Stimulated activated CD4-positive, alpha-beta T cell treated with anti-CD3 and anti-CD28 coated beads, Interleukin-12 subunit alpha, Interleukin-12 subunit beta, amount 100 ng/mL, for 48 hours (primary cell): ENCODE data around the gene STK11IP.
"Not testable (repeated sequence)": the region's sequence is repeated elsewhere in the genome, so short reads cannot be mapped to it uniquely, and the experiment has no call there.

Experiments used
- DNase-seq, 3 donors: peaks; one replicate each; pipeline ENCODE4 v3.0.0-alpha.2; 2020; ENCODE audit warnings: low read depth in 2 of 3, low spot score in 1 of 3

STK11IP gene

GRCh38 chr2:219645631-219646527 is 48.2 kb downstream of the STK11IP start:
- DNase-seq, result no peak

- no peak for DNase-seq
These were observed 50.5 kb downstream of the STK11IP start for GRCh38 chr2:219648176-219648575.

GRCh38 chr2:219648963-219649362 is 51.3 kb downstream of the STK11IP start:
- DNase-seq, result no peak

GRCh38 chr2:219650426-219651248 is 53.0 kb downstream of the STK11IP start:
- DNase-seq, result no peak

GRCh38 chr2:219651656-219652055 is 54.0 kb downstream of the STK11IP start:
- not testable (repeated sequence) for DNase-seq

GRCh38 chr2:219656526-219656925 is 58.9 kb downstream of the STK11IP start:
- no peak for DNase-seq

- no peak for DNase-seq
These were observed 60.7 kb downstream of the STK11IP start for GRCh38 chr2:219658196-219658846.

GRCh38 chr2:219658874-219659273 is 61.2 kb downstream of the STK11IP start:
- no peak for DNase-seq

- DNase-seq, result no peak
These were observed 63.7 kb downstream of the STK11IP start for GRCh38 chr2:219661197-219661954.

- DNase-seq, result no peak
These were observed 64.3 kb downstream of the STK11IP start for GRCh38 chr2:219661955-219662395.

GRCh38 chr2:219662566-219662965 is 64.9 kb downstream of the STK11IP start:
- no peak for DNase-seq

- DNase-seq, result no peak
These were observed 65.6 kb downstream of the STK11IP start for GRCh38 chr2:219663116-219663762.

- no peak for DNase-seq
These were observed 66.4 kb downstream of the STK11IP start for GRCh38 chr2:219664041-219664440.

GRCh38 chr2:219664944-219665343 is 67.3 kb downstream of the STK11IP start:
- DNase-seq, result no peak

GRCh38 chr2:219665926-219666325 is 68.3 kb downstream of the STK11IP start:
- DNase-seq, result no peak
